ENCODE measurements around the gene TRIM28. TPM values are rescaled to one million over a fixed set of nuclear protein-coding genes. Genes with fewer than 3 reads are reported as not detected.
A peak's percentile ranks its signal among the peaks of the same experiment; 100 is the strongest.

The TRIM28 gene
- total RNA-seq, 1 donor from 2014 or later, result 204 TPM

DNA sequence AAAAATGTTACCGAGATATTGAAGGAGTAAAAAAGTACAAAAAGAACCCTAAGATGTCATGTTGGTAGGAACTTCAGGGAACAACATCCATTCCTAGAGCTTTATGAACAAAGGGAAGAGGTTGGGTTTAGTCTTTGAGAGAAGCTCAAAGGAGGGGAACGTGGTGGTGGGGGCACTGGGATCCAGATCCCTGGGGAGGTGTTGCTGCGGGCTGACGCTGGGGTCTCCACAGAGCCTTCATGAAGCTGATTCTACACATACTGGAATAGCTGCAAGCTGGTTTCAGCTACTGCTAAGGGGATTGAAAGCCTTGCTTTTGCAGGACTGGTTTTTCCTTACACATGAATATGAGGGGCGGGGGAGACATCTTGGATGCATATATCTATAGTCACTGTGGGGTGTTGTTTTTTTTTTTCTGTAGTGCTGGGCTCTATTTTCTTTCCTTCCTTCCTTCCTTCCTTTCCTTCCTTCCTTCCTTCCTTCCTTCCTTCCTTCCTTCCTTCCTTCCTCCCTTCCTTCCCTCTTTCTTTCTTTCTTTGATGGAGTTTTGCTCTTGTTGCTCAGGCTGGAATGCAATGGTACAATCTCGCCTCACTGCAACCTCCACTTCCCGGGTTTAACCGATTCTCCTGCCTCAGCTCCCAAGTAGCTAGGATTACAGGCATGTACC, 35.7 kb downstream of the TRIM28 start:
- no peak for ATAC-seq

DNA sequence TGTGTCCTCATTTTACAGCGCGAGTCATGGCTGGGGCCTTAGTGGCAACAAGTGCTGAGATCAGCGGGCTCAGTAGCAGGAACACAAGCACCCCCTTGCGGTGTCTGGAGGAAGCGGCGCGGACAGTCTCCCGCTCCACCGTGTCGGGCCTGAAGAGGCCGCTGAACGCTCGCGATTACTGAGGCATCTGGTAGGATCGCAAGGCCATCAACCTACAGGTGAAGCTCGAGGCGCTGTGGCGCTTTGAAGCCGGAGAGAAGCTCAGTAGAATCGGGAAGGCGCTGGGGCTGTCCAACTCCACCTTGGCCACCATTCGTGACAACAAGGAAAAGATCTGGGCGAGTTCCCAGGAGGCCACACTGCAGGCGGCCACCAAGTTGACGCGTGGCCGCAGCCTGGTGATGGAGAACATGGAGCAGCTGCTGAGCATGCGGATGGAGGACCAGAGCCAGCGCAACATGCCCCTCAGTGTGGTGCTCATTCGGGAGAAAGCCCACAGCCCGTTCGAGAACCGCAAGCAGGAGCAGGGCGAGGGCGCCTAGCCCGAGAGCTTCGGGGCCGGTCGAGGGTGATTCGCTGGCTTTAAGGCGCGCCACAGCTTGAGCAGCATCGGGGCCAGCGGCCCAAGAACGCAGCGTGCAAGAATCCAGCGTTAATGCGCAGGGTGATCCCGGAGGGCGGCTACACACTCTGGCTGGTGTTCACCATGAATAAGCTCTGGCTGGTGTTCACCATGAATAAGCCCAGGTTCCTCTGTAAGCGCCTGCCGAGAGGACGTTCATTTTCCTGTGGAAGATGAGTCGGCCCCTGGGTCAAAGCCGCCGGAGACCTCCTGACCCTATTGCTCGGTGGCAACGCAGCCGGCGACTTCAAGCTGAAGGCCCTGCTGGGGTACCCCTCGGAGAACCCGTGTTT, 37.6 kb downstream of the TRIM28 start:
- ATAC-seq, result peak; percentile 62

DNA sequence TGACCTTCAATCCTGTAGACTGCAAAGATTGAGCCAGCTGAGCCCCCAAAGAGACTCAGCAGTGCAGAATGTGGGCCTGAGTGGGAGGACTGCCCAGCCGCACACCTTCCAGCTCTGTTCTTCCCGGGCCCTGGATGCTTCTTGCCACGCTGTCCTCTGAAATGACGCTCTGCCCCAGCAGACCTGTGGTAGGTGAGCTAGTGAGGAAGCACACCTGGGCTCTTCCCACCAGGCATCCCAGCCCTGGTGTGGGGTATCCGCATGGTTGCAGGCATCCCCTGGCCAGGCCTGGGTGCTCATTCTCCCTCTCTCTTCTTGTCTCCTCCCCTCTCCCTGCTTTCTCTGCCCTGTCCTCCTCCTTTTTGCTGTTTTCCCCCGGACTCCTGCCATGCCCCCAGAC, 39.1 kb downstream of the TRIM28 start:
- ATAC-seq, result no peak

DNA sequence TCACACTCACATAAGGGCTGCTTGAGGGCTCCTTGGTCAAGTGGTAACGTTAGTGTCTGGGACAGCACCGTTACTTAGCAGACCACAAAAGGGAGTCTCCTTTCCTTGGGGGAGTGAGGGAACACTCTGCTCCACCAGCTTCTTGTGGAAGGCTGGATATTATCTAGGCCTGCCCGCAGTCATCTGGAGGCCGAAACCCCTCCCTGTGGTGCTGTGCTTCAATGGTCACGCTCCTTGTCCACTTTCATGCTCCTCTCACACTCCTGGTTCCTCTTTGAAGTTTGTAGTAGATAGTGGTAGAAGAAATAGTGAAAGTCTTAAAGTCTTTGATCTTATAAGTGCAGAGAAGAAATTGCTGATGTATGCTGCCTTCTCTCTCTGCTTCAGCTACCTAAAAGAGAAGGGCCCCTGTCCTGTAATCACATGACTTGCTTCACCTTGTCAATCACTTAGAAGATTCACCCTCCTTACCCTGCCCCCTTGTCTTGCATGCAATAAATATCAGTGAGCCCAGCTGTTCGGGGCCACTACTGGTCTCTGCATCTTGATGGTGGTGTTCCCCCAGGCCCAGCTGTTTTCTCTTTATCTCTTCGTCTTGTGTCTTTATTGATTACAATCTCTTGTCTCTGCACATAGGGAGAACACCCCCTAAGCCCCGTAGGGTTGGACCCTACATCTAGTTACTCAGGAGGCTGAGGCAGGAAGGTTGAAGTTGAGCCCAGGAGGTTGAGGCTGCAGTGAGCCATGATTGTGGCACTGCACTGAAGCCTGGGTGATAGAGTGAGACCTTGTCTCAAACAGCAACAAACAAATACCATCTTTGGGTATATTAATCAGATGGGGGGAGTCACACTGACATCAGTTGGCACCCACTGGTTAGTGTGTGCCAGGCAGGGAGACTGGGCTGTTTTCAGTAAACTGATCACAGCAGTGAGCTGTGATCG, 40.9 kb downstream of the TRIM28 start:
- no peak for ATAC-seq

DNA sequence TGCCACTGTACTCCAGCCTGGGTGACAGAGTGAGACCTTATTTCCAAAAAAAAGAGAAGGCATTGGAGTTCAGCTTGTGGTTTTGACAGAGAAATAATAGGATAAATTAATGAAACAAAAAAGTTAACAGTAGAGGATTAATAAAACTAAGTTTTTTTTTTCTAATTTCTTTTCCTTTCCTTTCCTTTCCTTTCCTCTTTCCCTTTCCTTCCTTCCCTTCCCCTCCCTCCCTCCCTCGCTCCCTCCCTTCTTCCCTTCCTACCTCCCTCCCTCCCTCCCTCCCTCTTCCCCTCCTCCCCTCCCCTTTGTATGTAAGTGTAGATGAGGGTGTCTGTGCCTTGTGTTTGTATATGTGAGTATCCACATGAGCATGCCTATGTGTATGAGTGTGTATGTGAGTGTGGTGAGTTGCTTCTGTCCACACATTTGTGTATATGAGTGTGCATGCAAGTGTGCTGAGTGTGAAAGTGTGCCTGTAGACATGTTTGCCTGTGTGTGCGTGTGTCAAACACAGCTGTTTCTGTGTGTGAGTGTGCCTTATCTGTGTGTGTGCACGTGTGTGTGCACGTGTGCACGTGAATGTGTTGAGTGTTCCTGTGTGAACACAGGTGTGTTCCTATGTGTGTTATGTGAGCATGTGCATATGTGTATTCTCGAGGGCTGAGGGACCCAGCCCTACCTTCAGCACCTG, 41.7 kb downstream of the TRIM28 start:
- ATAC-seq, result peak; percentile 28

DNA sequence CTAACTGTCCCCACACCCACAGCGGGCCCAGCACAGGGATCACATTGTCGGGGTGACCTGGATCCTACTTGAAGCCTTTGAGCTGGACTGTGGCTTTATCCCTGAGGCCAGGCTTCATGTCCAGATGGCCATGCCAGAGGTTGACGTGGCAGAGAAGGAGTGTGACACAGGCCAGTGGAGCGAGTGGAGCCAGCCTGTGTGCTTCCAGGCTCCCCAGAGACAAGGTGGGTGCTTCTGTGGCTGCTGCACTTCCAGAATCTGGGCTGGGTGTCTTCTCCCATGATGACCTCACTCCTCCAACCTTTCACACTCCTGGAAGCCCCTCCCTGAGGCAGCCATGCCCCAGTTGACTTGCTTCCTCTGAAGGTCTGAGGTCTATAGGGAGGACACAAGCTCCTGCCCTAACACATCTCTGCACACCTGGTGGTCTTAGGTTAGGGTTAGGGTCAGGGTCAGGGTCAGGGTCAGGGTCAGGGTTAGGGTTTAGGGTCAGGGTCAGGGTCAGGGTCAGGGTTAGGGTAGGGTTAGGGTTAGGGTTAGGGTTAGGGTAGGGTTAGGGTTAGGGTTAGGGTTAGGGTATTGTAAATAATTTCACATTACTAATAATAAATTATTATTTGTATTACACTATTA, 42.4 kb downstream of the TRIM28 start:
- peak; percentile 47 for ATAC-seq

Other genes with a start within 250 kb of the TRIM28 start
- gene ERVK3-1, start 238.7 kb upstream of the TRIM28 start, total RNA-seq, result 18.6 TPM
- gene ZSCAN22, start 217.1 kb upstream of the TRIM28 start, total RNA-seq, result 2.5 TPM
- gene A1BG, start 190.6 kb upstream of the TRIM28 start, total RNA-seq, result 3.5 TPM
- 1.1 TPM for gene ZNF497, start 181.3 kb upstream of the TRIM28 start, total RNA-seq
- gene ZNF837, start 163.0 kb upstream of the TRIM28 start, total RNA-seq, result 2.7 TPM
- 1,223 TPM for gene RPS5, start 156.8 kb upstream of the TRIM28 start, total RNA-seq
- 14.7 TPM for gene RNF225, start 148.4 kb upstream of the TRIM28 start, total RNA-seq
- gene ZNF584, start 135.4 kb upstream of the TRIM28 start, total RNA-seq, result 6.5 TPM
- gene ZNF132, start 103.9 kb upstream of the TRIM28 start, total RNA-seq, result 1.0 TPM
- gene ZNF324B, start 92.4 kb upstream of the TRIM28 start, total RNA-seq, result 6.0 TPM
- 9.2 TPM for gene ZNF324, start 77.0 kb upstream of the TRIM28 start, total RNA-seq
- 4.7 TPM for gene ZNF446, start 67.7 kb upstream of the TRIM28 start, total RNA-seq
- 6.4 TPM for gene SLC27A5, start 32.1 kb upstream of the TRIM28 start, total RNA-seq
- gene ZBTB45, start 24.3 kb upstream of the TRIM28 start, total RNA-seq, result 8.0 TPM
- gene CHMP2A, start 11.0 kb downstream of the TRIM28 start, total RNA-seq, result 98.8 TPM
- gene UBE2M, start 14.5 kb downstream of the TRIM28 start, total RNA-seq, result 52.8 TPM
- gene MZF1, start 29.3 kb downstream of the TRIM28 start, total RNA-seq, result 9.4 TPM